ENCODE measurements around the gene GMPPB. TPM values are rescaled to one million over a fixed set of nuclear protein-coding genes. Genes with fewer than 3 reads are reported as not detected.
A peak's percentile ranks its signal among the peaks of the same experiment; 100 is the strongest.
"Not testable (repeated sequence)": the region's sequence is repeated elsewhere in the genome, so short reads cannot be mapped to it uniquely, and the experiment has no call there.

Gene GMPPB
- total RNA-seq, 2 experiments from 2014 or later, result 41.0 to 45.4 TPM

- H3K27me3 Mint-ChIP-seq; CTCF ChIA-PET; POLR2A ChIA-PET; H3K9me3 Mint-ChIP-seq; intact Hi-C loops (cut with micrococcal nuclease): not testable (repeated sequence)
- Mint-ChIP-seq H3K27ac (peak overlapping the region; percentile 20), H3K4me1 (ENCODE audit: low read depth) (peaks cover 28% of the 10 kb centered on the region), H3K4me3 (peak overlapping the region; percentile 32), H3K36me3 (peaks cover 14% of the 10 kb centered on the region)
- DNase-seq, result peak; percentile 61
Observed at GRCh38 chr3:49686769-49687423, 36.9 kb downstream of the GMPPB start.

- H3K9me3 Mint-ChIP-seq; intact Hi-C loops (cut with micrococcal nuclease): not testable (repeated sequence)
- peak; percentile 34 for DNase-seq
Observed at GRCh38 chr3:49686346-49686745, 37.4 kb downstream of the GMPPB start.

GRCh38 chr3:49685846-49686245 lies 37.9 kb downstream of the GMPPB start:
- H3K27me3 Mint-ChIP-seq; H3K27ac Mint-ChIP-seq; POLR2A ChIA-PET; DNase-seq; H3K9me3 Mint-ChIP-seq; CTCF ChIA-PET; intact Hi-C loops (cut with micrococcal nuclease); H3K4me3 Mint-ChIP-seq: not testable (repeated sequence)
- H3K4me1 Mint-ChIP-seq (ENCODE audit: low read depth), result peaks cover 20% of the 10 kb centered on the region
- H3K36me3 Mint-ChIP-seq, result peaks cover 14% of the 10 kb centered on the region

More at GRCh38 chr3:49686346-49686745, 37.4 kb downstream of the GMPPB start:
- Mint-ChIP-seq H3K4me3 (peak overlapping the region; percentile 50), H3K36me3 (peaks cover 14% of the 10 kb centered on the region), H3K4me1 (ENCODE audit: low read depth) (peaks cover 25% of the 10 kb centered on the region)
- H3K27ac Mint-ChIP-seq, POLR2A ChIA-PET, CTCF ChIA-PET, H3K27me3 Mint-ChIP-seq: not testable (repeated sequence)

GRCh38 chr3:49685103-49685502 lies 38.6 kb downstream of the GMPPB start:
- H3K4me3 Mint-ChIP-seq; CTCF ChIA-PET; POLR2A ChIA-PET; H3K9me3 Mint-ChIP-seq; DNase-seq; H3K27ac Mint-ChIP-seq; intact Hi-C loops (cut with micrococcal nuclease); H3K27me3 Mint-ChIP-seq: not testable (repeated sequence)
- H3K4me1 Mint-ChIP-seq (ENCODE audit: low read depth), result peaks cover 13% of the 10 kb centered on the region
- peaks cover 15% of the 10 kb centered on the region for H3K36me3 Mint-ChIP-seq

DNA sequence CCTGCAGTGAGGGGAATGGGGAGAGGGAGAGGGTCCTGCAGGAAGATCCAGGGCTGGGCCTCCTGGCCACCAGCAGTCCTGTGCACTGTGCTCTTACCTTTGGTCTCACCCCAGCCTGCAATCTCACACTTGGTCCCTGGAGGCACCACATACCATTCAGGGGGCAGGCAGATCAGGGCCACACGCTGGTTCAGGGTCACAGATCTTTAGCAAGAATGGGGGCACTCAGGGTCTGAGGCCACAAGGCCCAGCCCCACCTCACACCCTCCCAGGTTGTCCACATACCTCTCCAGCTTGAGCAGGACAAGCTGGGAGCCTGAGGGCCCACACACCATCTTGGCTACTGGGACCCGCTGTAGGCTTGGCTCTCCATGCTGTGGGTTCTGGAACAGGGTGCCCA lies 39.3 kb downstream of the GMPPB start:
- H3K27ac Mint-ChIP-seq; CTCF ChIA-PET; DNase-seq; H3K27me3 Mint-ChIP-seq; H3K9me3 Mint-ChIP-seq; intact Hi-C loops (cut with micrococcal nuclease); POLR2A ChIA-PET; H3K4me1 Mint-ChIP-seq (ENCODE audit: low read depth); H3K4me3 Mint-ChIP-seq: not testable (repeated sequence)
- peaks cover 19% of the 10 kb centered on the region for H3K36me3 Mint-ChIP-seq

DNA sequence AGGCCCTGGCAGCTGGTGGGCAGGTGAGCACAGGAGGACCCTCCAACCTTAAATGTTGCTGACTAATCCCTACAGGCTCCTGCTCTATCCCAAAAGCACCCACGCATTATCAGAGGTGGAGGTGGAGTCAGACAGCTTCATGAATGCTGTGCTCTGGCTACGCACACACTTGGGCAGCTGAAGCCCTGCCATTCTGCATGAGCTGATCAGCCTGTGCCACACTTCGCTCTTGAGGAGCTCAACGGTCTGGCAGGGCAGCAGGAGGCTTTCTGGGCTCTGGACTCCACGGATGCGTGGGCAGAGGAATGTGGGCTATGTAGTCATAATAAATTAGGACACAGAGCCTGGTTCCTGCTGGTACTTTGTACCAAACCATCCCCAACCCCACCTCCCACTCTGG lies 40.6 kb downstream of the GMPPB start:
- no peak overlapping the region for H3K27ac Mint-ChIP-seq
- H3K4me1 Mint-ChIP-seq (ENCODE audit: low read depth), result peaks cover 9% of the 10 kb centered on the region

GRCh38 chr3:49681543-49681942 lies 42.2 kb downstream of the GMPPB start:
- peaks cover 28% of the 10 kb centered on the region for H3K36me3 Mint-ChIP-seq
- no peak overlapping the region for H3K4me3 Mint-ChIP-seq
- ChIA-PET CTCF (interaction anchor here (0.9 kb wide), 1 partner anchor 10 kb away, joined by 3 read pairs; no protein-coding TSS in a partner anchor), POLR2A (no interaction called here)
- H3K27ac Mint-ChIP-seq, result no peak overlapping the region
- intact Hi-C loops (cut with micrococcal nuclease), result no loop called here
- DNase-seq, result no peak
- peaks cover 10% of the 10 kb centered on the region for H3K4me1 Mint-ChIP-seq (ENCODE audit: low read depth)
- H3K27me3 Mint-ChIP-seq, result no peaks in the 10 kb centered on the region
- H3K9me3 Mint-ChIP-seq, result no peaks in the 10 kb centered on the region

More for the DNA sequence above, 40.6 kb downstream of the GMPPB start:
- CTCF ChIA-PET, result no interaction called here
- Mint-ChIP-seq H3K4me3 (no peak overlapping the region), H3K36me3 (peaks cover 21% of the 10 kb centered on the region), H3K9me3 (no peaks in the 10 kb centered on the region), H3K27me3 (peaks cover 1% of the 10 kb centered on the region)
- POLR2A ChIA-PET, result no interaction called here
- intact Hi-C loops (cut with micrococcal nuclease), result no loop called here
- no peak for DNase-seq

GRCh38 chr3:49681232-49681522 lies 42.6 kb downstream of the GMPPB start:
- ChIA-PET POLR2A (no interaction called here), CTCF (interaction anchor here (0.9 kb wide), 1 partner anchor 9 kb away, joined by 3 read pairs; no protein-coding TSS in a partner anchor)
- Mint-ChIP-seq H3K27ac (no peak overlapping the region), H3K36me3 (peaks cover 29% of the 10 kb centered on the region), H3K4me1 (ENCODE audit: low read depth) (peaks cover 12% of the 10 kb centered on the region), H3K27me3 (no peaks in the 10 kb centered on the region), H3K9me3 (no peaks in the 10 kb centered on the region), H3K4me3 (no peak overlapping the region)
- intact Hi-C loops (cut with micrococcal nuclease), result no loop called here
- no peak for DNase-seq

GRCh38 chr3:49680493-49681231 lies 43.1 kb downstream of the GMPPB start:
- CTCF ChIA-PET, result interaction anchor here (0.9 kb wide), 1 partner anchor 9 kb away, joined by 3 read pairs; no protein-coding TSS in a partner anchor
- Mint-ChIP-seq H3K4me1 (ENCODE audit: low read depth) (peaks cover 16% of the 10 kb centered on the region), H3K9me3 (no peaks in the 10 kb centered on the region), H3K4me3 (no peak overlapping the region), H3K27me3 (no peaks in the 10 kb centered on the region), H3K36me3 (peaks cover 32% of the 10 kb centered on the region), H3K27ac (no peak overlapping the region)
- intact Hi-C loops (cut with micrococcal nuclease), result no loop called here
- no peak for DNase-seq
- POLR2A ChIA-PET, result no interaction called here

- no peak overlapping the region for H3K27ac Mint-ChIP-seq
- H3K4me1 Mint-ChIP-seq (ENCODE audit: low read depth), result peaks cover 32% of the 10 kb centered on the region
- intact Hi-C loops (cut with micrococcal nuclease), result loop anchor here (2.0 kb wide), 2 partner anchors 49 to 205 kb away; partner anchors contain the start of gene DAG1
- no peak overlapping the region for H3K4me3 Mint-ChIP-seq
- H3K9me3 Mint-ChIP-seq, result no peaks in the 10 kb centered on the region
- POLR2A ChIA-PET, result no interaction called here
- H3K36me3 Mint-ChIP-seq, result peaks cover 18% of the 10 kb centered on the region
- no peaks in the 10 kb centered on the region for H3K27me3 Mint-ChIP-seq
- CTCF ChIA-PET, result interaction anchor here (1.5 kb wide), 1 partner anchor 136 kb away, joined by 7 read pairs; no protein-coding TSS in a partner anchor
- DNase-seq, result no peak
Observed at GRCh38 chr3:49675912-49676311, 47.8 kb downstream of the GMPPB start.

DNA sequence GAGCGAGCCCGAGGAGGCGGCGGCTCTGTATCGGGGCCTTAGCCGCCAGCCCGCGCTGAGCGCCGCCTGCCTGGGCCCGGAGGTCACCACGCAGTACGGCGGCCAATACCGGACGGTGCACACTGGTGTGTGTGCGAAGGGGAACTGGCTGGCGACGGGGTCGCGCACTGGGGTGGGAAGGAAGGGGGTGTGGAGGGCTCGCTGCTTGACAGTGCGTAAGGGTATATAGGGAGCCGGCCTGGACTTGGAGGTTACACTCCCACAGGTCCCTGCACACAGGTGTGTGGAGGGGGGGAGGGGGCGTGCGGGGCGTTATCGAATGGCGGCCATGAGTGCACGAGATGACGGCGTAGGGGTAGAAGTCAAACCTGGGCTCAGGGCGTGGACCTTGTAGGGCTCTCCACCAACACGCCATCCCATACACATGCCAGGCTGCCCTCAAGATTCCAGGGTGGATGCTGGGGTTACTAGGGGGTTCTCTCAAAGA lies 49.2 kb downstream of the GMPPB start:
- POLR2A ChIA-PET, result no interaction called here
- H3K9me3 Mint-ChIP-seq, result no peaks in the 10 kb centered on the region

GRCh38 chr3:49673715-49674496 lies 49.8 kb downstream of the GMPPB start, which contains the start of gene APEH:
Gene APEH (plus strand): TSS chr3:49674351. CDS start chr3:49674402, 51 bp downstream.
- ChIA-PET POLR2A (interaction anchor here (1.3 to 2.1 kb wide), 2 partner anchors 134 to 334 kb away, joined by 3 to 18 read pairs; partner anchors contain the start of gene USP4), CTCF (interaction anchor here (0.6 to 5.4 kb wide), 2 partner anchors 120 to 136 kb away, joined by 4 to 308 read pairs; partner anchors contain the start of gene BSN)
- Mint-ChIP-seq H3K9me3 (no peaks in the 10 kb centered on the region), H3K36me3 (peaks cover 13% of the 10 kb centered on the region), H3K27me3 (no peaks in the 10 kb centered on the region), H3K4me3 (peak within 1 kb of the TSS; percentile 93), H3K4me1 (ENCODE audit: low read depth) (peaks cover 32% of the 10 kb centered on the region), H3K27ac (peak within 1 kb of the TSS; percentile 97)
- DNase-seq, result peak; percentile 99
- intact Hi-C loops (cut with micrococcal nuclease), result loop anchor here (1.0 to 5.0 kb wide), 5 partner anchors 15 to 572 kb away; partner anchors contain the start of genes DAG1, MST1, QARS1 and RNF123

More for the DNA sequence above, 49.2 kb downstream of the GMPPB start:
- peak overlapping the region; percentile 93 for H3K4me3 Mint-ChIP-seq
- peak overlapping the region; percentile 13 for H3K27ac Mint-ChIP-seq
- H3K36me3 Mint-ChIP-seq, result peaks cover 13% of the 10 kb centered on the region
- peaks cover 32% of the 10 kb centered on the region for H3K4me1 Mint-ChIP-seq (ENCODE audit: low read depth)
- no peaks in the 10 kb centered on the region for H3K27me3 Mint-ChIP-seq
- intact Hi-C loops (cut with micrococcal nuclease), result loop anchor here (1.0 to 5.0 kb wide), 5 partner anchors 15 to 572 kb away; partner anchors contain the start of genes DAG1, MST1, QARS1 and RNF123
- CTCF ChIA-PET, result interaction anchor here (1.5 kb wide), 1 partner anchor 135 kb away, joined by 7 read pairs; no protein-coding TSS in a partner anchor
- no peak for DNase-seq

Data from activated CD4-positive, alpha-beta memory T cell treated with anti-CD3 and anti-CD28 coated beads for 36 hours (primary cell).